Measurements from ENCODE around the gene LRBA. TPM values are rescaled to one million over a fixed set of nuclear protein-coding genes. Genes with fewer than 3 reads are reported as not detected.

Gene LRBA
- total and polyA plus RNA-seq, 2 of the 4 experiments (the other 2 are of a cell fraction): 10.2 to 51.6 TPM

DNA sequence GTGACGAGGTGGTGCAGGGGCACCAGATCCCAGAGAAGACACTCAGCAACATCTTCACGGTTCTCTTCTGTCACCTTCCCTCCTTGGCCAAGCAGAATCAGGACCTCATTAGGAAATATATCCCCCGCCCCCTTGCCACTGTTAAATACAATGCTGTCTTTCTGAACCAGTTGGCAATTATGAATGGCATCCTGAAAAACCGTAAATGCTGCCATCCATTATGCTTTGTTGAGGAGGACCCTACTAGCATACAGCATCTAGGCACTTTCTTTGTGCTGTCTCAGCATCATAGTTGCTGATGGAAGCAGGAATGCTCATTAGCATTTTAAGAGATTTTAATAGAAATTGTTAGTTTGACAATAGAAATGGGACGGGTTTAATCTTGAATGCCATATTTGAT lies 798.4 kb downstream of the LRBA start:
- no peak overlapping the region for H3K4me2 ChIP-seq (ENCODE audit: low read depth, low read length)
- 0 out of 3 replicates have a peak overlapping the region, but pooled peaks have one; percentile 47 for H2BK15ac ChIP-seq (ENCODE audit: low read depth, low read length)
- peaks cover 8% of the 10 kb centered on the region for H3K4me1 ChIP-seq (ENCODE audit: control insufficient read depth, insufficient read depth, low read length)
- H3K36me3 ChIP-seq (ENCODE audit: control insufficient read depth, insufficient read depth, low read length): no peaks in the 10 kb centered on the region
- H4K20me1 ChIP-seq (ENCODE audit: insufficient read depth, low read length): no peaks in the 10 kb centered on the region
- peak overlapping the region; percentile 72 for H2BK20ac ChIP-seq (ENCODE audit: low read depth, low read length)
- no peaks in the 10 kb centered on the region for H3K9me3 ChIP-seq (ENCODE audit: control insufficient read depth, insufficient read depth, low read length)
- H3K79me1 ChIP-seq (ENCODE audit: low read depth in 1 of 2, low read length in 2 of 2): peaks cover 23 to 32% of the 10 kb centered on the region in 2 experiments
- DNase-seq: no peak
- WGBS, 2 experiments (ENCODE audit: extremely low coverage in 2 of 2, insufficient read length in 1 of 2): 100% methylated on average over 1 of the region's 5 CpGs; no CpG with 5 or more reads in 1 of the 2 experiments
- no peak overlapping the region; the same call in 1 of the 2 replicates for H4K91ac ChIP-seq (ENCODE audit: insufficient read depth, low read depth, low read length)
- peak overlapping the region; percentile 60; the same call in 1 of the 2 replicates for H3K14ac ChIP-seq (replicated peaks; ENCODE audit: low read depth, low read length)
- TF ChIP-seq MAFK (IDR thresholded peaks at IDR 0.05; ENCODE audit: low read depth, low read length): peak; percentile 38; the same call in 1 of the 2 replicates
- TF ChIP-seq, protein P1, sequence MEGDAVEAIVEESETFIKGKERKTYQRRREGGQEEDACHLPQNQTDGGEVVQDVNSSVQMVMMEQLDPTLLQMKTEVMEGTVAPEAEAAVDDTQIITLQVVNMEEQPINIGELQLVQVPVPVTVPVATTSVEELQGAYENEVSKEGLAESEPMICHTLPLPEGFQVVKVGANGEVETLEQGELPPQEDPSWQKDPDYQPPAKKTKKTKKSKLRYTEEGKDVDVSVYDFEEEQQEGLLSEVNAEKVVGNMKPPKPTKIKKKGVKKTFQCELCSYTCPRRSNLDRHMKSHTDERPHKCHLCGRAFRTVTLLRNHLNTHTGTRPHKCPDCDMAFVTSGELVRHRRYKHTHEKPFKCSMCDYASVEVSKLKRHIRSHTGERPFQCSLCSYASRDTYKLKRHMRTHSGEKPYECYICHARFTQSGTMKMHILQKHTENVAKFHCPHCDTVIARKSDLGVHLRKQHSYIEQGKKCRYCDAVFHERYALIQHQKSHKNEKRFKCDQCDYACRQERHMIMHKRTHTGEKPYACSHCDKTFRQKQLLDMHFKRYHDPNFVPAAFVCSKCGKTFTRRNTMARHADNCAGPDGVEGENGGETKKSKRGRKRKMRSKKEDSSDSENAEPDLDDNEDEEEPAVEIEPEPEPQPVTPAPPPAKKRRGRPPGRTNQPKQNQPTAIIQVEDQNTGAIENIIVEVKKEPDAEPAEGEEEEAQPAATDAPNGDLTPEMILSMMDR (conservative IDR thresholded peaks at IDR 0.05; ENCODE audit: low read depth, low read length): no peak
- no TSS peak for BruUV-seq (replicated peaks)
- H3K23ac ChIP-seq (ENCODE audit: low read depth, low read length): no peak overlapping the region
- H3K4ac ChIP-seq (ENCODE audit: low read depth, low read length): peak overlapping the region; percentile 60
- H3K9ac ChIP-seq (ENCODE audit: low read depth, low read length): no peak overlapping the region
- in situ Hi-C loops (cut with MboI; ENCODE audit: low sequenced_read_pairs): loop anchor here (10.0 kb wide), 1 partner anchor 202 kb away; no protein-coding TSS in a partner anchor
- H2AK5ac ChIP-seq (ENCODE audit: low read depth, low read length): peak overlapping the region; percentile 14; the same call in 1 of the 2 replicates
- H2AK9ac ChIP-seq (replicated peaks; ENCODE audit: low read depth, low read length, poor library complexity): no peak overlapping the region
- POLR2A ChIA-PET (ENCODE audit: unreplicated experiment): no interaction called here
- peak overlapping the region in 1 of 2 experiments; percentile 56; a peak in 3 of 4 replicates for H4K8ac ChIP-seq (ENCODE audit: low read depth in 2 of 2, low read length in 2 of 2)
- H3K4me3 ChIP-seq (ENCODE audit: insufficient read depth, low read depth, low read length): no peak overlapping the region
- ATAC-seq (ENCODE audit: low read depth): no peak
- peak overlapping the region; percentile 33; the same call in 1 of the 2 replicates for H3K18ac ChIP-seq (ENCODE audit: low read depth, low read length)
- H2AFZ ChIP-seq (replicated peaks; ENCODE audit: low read length, poor library complexity): no peak overlapping the region
- peak overlapping the region; percentile 64 for H2BK5ac ChIP-seq (ENCODE audit: low read depth, low read length, poor library complexity, severe bottlenecking)
- H3K27ac ChIP-seq (ENCODE audit: insufficient read depth, low read length): no peak overlapping the region
- CTCF ChIA-PET: interaction anchor here (0.6 to 1.8 kb wide), 10 partner anchors 13 to 238 kb away, joined by 3 to 16 read pairs (median 3); no protein-coding TSS in a partner anchor
- H4K5ac ChIP-seq (ENCODE audit: low read depth, low read length): peak overlapping the region; percentile 67; the same call in 1 of the 2 replicates
- H3K56ac ChIP-seq (ENCODE audit: extremely low read depth, insufficient read depth, low read length): no peak overlapping the region
- no peaks in the 10 kb centered on the region for H3K27me3 ChIP-seq (ENCODE audit: control insufficient read depth, insufficient read depth, low read length)
- intact Hi-C loops (cut with micrococcal nuclease): loop anchor here (2.0 kb wide), 1 partner anchor 218 kb away; no protein-coding TSS in a partner anchor
- H3K9me1 ChIP-seq (ENCODE audit: insufficient read depth, low read length): peaks cover 13% of the 10 kb centered on the region
- dilution Hi-C loops (cut with HindIII; ENCODE audit: low sequenced_read_pairs, unreplicated experiment): no loop called here
- H2BK120ac ChIP-seq (ENCODE audit: low read depth, low read length): peak overlapping the region; percentile 57; the same call in 1 of the 2 replicates
